IPS DF 4.7 (cell line): Measurements from ENCODE around the gene SYNPO.
A peak's percentile ranks its signal among the peaks of the same experiment; 100 is the strongest.

ENCODE experiments used
- DNase-seq: peaks from one replicate; pipeline ENCODE4 v3.0.0-alpha.2; 2013; ENCODE audit warnings: low spot score; ENCODE audit errors: extremely low read depth

SYNPO gene

DNA sequence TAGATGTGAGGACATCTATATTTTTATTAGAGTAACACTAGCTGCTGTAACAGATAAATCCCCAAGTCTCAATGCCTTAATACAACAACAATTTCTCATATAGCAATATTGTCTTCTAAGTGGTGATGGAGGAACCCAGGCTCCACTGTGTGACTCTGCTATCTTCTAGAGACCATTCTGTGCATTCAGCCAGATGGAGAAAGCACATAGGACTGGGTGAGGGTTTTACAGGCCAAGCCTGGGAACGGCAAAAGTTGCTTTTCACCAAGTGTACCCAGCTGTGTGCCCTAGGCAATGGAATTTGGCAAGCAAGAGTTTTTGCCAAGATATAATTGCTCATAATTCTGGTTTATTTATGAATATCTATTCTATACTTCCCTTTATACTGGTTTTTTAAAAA lies 48.7 kb downstream of the SYNPO start:
- no peak for DNase-seq

DNA sequence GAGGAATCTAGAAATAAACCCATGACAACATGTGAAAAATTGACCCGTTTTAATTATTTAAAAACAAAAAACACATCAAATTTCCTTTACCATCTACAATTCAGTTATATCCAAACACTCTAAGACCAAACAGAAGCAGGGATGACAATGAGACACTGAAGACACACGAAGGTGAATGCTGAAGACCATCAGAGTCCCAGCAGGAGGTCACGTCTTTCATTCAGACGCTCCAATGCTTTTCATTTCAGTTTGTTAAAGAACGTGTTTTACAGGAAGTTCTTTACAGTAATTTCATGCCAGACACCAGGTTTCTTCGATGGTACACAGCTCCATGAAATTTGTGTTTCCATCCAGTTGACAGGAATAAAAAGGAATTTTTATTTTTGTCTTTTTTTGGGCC lies 50.3 kb downstream of the SYNPO start:
- no peak for DNase-seq

GRCh38 chr5:150692276-150692675 lies 51.8 kb downstream of the SYNPO start:
- no peak for DNase-seq

GRCh38 chr5:150694612-150695011 lies 54.2 kb downstream of the SYNPO start:
- no peak for DNase-seq

GRCh38 chr5:150700246-150700593 lies 59.8 kb downstream of the SYNPO start:
- no peak for DNase-seq

- DNase-seq = peak; percentile 69
These were observed 60.3 kb downstream of the SYNPO start, which contains the start of gene RBM22 for GRCh38 chr5:150700594-150701377. Gene RBM22 (minus strand): TSS chr5:150701062. CDS start chr5:150700985, 77 bp downstream.

DNA sequence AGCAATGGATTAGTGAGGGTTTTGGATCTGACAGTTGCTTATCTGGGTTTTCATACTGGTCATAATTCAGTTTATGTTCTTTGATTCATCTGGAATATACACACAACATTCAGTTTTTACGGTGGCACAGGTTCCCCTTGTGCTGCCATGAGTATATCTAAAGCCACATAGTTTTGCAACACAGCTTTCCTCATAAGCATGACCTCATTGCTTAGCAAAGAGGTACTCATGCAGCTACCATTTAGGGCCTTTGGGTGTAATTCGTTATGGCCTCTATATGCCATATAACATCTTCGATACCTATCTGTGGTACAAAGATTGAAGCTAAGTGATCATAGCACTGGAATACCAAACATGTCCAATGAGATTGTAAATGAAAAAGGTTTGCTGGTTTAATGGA lies 63.3 kb downstream of the SYNPO start:
- no peak for DNase-seq

GRCh38 chr5:150706776-150707390 lies 66.4 kb downstream of the SYNPO start:
- DNase-seq = no peak
